ENCODE measurements around the gene DMD. TPM values are rescaled to one million over a fixed set of nuclear protein-coding genes. Genes with fewer than 3 reads are reported as not detected.

Gene DMD
- total and polyA plus RNA-seq, 2 of the 8 experiments (the other 6 are each of a cell fraction or from before 2014, with no cell fraction given): 4.8 to 7.4 TPM

- TF ChIP-seq TBP (IDR thresholded peaks at IDR 0.05; ENCODE audit: low read depth, low read length) (no peak), HDAC6 (IDR thresholded peaks at IDR 0.05; ENCODE audit: low read depth, low read length) (no peak), RXRA (IDR thresholded peaks at IDR 0.05; ENCODE audit: insufficient read depth, low read depth, low read length) (no peak), RAD21 (IDR thresholded peaks at IDR 0.05 in 1 of 2, conservative IDR thresholded peaks at IDR 0.05 in 1 of 2; ENCODE audit: low read depth in 2 of 2, low read length in 2 of 2) (no peak), RFX5 (IDR thresholded peaks at IDR 0.05; ENCODE audit: borderline replicate concordance, low read depth, low read length) (no peak), MAFK (IDR thresholded peaks at IDR 0.05; ENCODE audit: low read depth, low read length) (no peak)
These were observed 165.5 kb downstream of the DMD start (continued) for GRCh38 chrX:33045882-33046281.

Data from H1 (cell line).